Fibroblast of lung (primary cell): ENCODE results near the gene SLC25A33.

Experiments
- EZH2 ChIP-seq: IDR thresholded peaks from 2 replicates; pipeline ENCODE4 v1.5.1; 2012; ENCODE audit warnings: low read length, control low read depth, mild to moderate bottlenecking; ENCODE audit errors: missing control alignments
- TF ChIP-seq, protein P1 (sequence below), 2 donors: IDR thresholded peaks in 1 of 2; conservative IDR thresholded peaks in 1 of 2; 1 replicate in 1 of 2; 2 replicates in 1 of 2; pipeline ENCODE4 v1.5.1; 2011 to 2012; ENCODE audit warnings: low read length in 2 of 2, control low read depth in 1 of 2, inconsistent platforms in 1 of 2, low read depth in 1 of 2, mild to moderate bottlenecking in 1 of 2

DNA sequence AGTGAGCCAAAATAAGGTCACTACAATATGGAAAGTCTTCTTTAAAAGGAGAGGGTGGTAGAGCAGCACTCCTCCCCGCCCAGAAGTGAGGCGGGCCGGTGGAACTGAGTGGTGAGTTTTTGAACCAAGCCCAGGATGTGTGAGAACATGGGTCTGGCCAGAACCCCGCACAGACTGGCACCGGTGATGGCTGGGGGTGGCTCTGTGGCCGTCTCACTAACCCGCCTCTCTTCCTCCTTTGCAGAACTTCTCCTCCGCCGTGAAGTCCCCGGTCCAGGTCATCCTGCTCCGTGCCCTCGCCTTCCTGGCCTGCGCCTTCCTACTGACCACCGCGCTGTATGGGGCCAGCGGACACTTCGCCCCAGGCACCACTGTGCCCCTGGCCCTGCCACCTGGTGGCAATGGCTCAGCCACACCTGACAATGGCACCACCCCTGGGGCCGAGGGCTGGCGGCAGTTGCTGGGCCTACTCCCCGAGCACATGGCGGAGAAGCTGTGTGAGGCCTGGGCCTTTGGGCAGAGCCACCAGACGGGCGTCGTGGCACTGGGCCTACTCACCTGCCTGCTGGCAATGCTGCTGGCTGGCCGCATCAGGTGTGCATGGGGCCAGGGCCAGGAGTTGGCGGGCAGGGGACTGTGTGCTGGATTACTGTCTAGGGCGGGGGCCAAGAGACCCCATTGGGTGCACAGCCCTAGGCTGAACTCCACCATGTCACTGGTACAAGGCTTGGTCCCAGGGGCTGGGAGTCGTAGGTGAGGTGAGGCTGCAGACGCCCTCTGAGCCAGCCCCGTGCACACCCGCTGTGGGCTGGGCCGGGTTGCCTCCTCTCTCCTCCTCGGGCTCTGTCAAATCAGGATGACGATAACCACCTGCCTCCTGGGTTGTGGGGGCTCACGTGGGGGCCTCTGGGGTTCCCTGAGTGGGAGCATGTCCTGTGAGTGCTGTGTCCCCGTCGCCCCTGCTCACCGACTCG lies 61.9 kb downstream of the SLC25A33 start:
- TF ChIP-seq, protein P1, sequence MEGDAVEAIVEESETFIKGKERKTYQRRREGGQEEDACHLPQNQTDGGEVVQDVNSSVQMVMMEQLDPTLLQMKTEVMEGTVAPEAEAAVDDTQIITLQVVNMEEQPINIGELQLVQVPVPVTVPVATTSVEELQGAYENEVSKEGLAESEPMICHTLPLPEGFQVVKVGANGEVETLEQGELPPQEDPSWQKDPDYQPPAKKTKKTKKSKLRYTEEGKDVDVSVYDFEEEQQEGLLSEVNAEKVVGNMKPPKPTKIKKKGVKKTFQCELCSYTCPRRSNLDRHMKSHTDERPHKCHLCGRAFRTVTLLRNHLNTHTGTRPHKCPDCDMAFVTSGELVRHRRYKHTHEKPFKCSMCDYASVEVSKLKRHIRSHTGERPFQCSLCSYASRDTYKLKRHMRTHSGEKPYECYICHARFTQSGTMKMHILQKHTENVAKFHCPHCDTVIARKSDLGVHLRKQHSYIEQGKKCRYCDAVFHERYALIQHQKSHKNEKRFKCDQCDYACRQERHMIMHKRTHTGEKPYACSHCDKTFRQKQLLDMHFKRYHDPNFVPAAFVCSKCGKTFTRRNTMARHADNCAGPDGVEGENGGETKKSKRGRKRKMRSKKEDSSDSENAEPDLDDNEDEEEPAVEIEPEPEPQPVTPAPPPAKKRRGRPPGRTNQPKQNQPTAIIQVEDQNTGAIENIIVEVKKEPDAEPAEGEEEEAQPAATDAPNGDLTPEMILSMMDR (conservative IDR thresholded peaks at IDR 0.05 in 1 of 2, IDR thresholded peaks at IDR 0.05 in 1 of 2; ENCODE audit: low read depth in 1 of 2, low read length in 2 of 2): no peak
- no peak for TF ChIP-seq EZH2
